GM13976 (cell line): ENCODE measurements around the gene YTHDF1.
"Not testable (repeated sequence)": the region's sequence is repeated elsewhere in the genome, so short reads cannot be mapped to it uniquely, and the experiment has no call there.

ENCODE experiments used
- DNase-seq: peaks from one replicate; pipeline ENCODE4 v3.0.0; 2012; ENCODE audit warnings: low spot score
- CTCF ChIP-seq: IDR thresholded peaks from 2 replicates; pipeline ENCODE4 v1.5.1; 2012; ENCODE audit warnings: borderline replicate concordance, mild to moderate bottlenecking; ENCODE audit not compliant: insufficient read depth; ENCODE audit errors: extremely low read depth, missing control alignments, control extremely low read depth
- in situ Hi-C: fragments of 300-500 bp; cut with MboI; formaldehyde crosslinking; loops from one replicate; pipeline ENCODE4 v1.12.0; 2022; ENCODE audit warnings: low sequenced_read_pairs, mixed read lengths, inconsistent platforms; ENCODE audit not compliant: unreplicated experiment

The YTHDF1 gene

GRCh38 chr20:63254606-63255384 lies 38.9 kb upstream of the YTHDF1 start:
- peak; percentile 62 for DNase-seq
- in situ Hi-C loops, result no loop called here
- TF ChIP-seq CTCF, result no peak

GRCh38 chr20:63254232-63254605 lies 38.3 kb upstream of the YTHDF1 start, which contains the start of gene NKAIN4:
TSS of gene NKAIN4 (minus strand) at chr20:63254463. CDS start at chr20:63254450, 13 bp downstream.
- no peak for DNase-seq
- in situ Hi-C loops, result no loop called here
- TF ChIP-seq CTCF, result no peak

- in situ Hi-C loops, result no loop called here
- no peak for DNase-seq
- no peak for TF ChIP-seq CTCF
These were observed 37.7 kb upstream of the YTHDF1 start for GRCh38 chr20:63253438-63254231.

- TF ChIP-seq CTCF, result no peak
- in situ Hi-C loops, result no loop called here
- DNase-seq, result no peak
These were observed 37.1 kb upstream of the YTHDF1 start for GRCh38 chr20:63253065-63253437.

- no peak for TF ChIP-seq CTCF
- no peak for DNase-seq
- in situ Hi-C loops, result no loop called here
These were observed 36.4 kb upstream of the YTHDF1 start for GRCh38 chr20:63252284-63252711.

- in situ Hi-C loops, DNase-seq: not testable (repeated sequence)
These were observed 35.4 kb upstream of the YTHDF1 start for GRCh38 chr20:63251350-63251749.

- no peak for DNase-seq
- no peak for TF ChIP-seq CTCF
- in situ Hi-C loops, result no loop called here
These were observed 34.0 kb upstream of the YTHDF1 start for GRCh38 chr20:63249891-63250290.
